ENCODE results near the gene TMTC1. TPM values are rescaled to one million over a fixed set of nuclear protein-coding genes. Genes with fewer than 3 reads are reported as not detected.

TMTC1 gene
- total and polyA plus RNA-seq, 9 of the 15 experiments (the other 6 are each of a cell fraction or from before 2014, with no cell fraction given), result under 0.01 to 0.18 (median 0.06) TPM; not detected in 2

GRCh38 chr12:29737644-29738043, 46.1 kb downstream of the TMTC1 start:
- WGBS (ENCODE audit: insufficient coverage, low coverage, missing lambda C conversion rate), result 0% methylated on average over 4 of the region's 4 CpGs
- TF ChIP-seq ZNF232 (CRISPR knock-in tag; IDR thresholded peaks at IDR 0.05) (no peak), CTCF (IDR thresholded peaks at IDR 0.05 in 2 of 3, conservative IDR thresholded peaks at IDR 0.05 in 1 of 3; ENCODE audit: insufficient read depth in 2 of 3, low read depth in 1 of 3, low read length in 3 of 3) (no peak), MAFK (IDR thresholded peaks at IDR 0.05; ENCODE audit: low read length) (no peak), ZNF408 (CRISPR knock-in tag; IDR thresholded peaks at IDR 0.05; ENCODE audit: low read depth) (no peak), SRSF7 (optimal IDR thresholded peaks at IDR 0.05; ENCODE audit: low read depth, low read length) (no peak), RFX7 (CRISPR knock-in tag; IDR thresholded peaks at IDR 0.05) (no peak), ZNF764 (CRISPR knock-in tag; IDR thresholded peaks at IDR 0.05; ENCODE audit: low read depth) (no peak), DNMT1 (IDR thresholded peaks at IDR 0.05) (no peak), ETV5 (CRISPR knock-in tag; IDR thresholded peaks at IDR 0.05; ENCODE audit: low read depth) (no peak), CHAMP1 (IDR thresholded peaks at IDR 0.05) (no peak), ARID2 (IDR thresholded peaks at IDR 0.05) (no peak), SAP30 (IDR thresholded peaks at IDR 0.05; ENCODE audit: borderline replicate concordance, insufficient read depth, low read depth, low read length, poor library complexity, severe bottlenecking) (no peak), MECOM (CRISPR knock-in tag; IDR thresholded peaks at IDR 0.05) (no peak), KDM5B (IDR thresholded peaks at IDR 0.05; ENCODE audit: insufficient replicate concordance, low read depth, low read length) (no peak), ZKSCAN1 (IDR thresholded peaks at IDR 0.05; ENCODE audit: low read depth, low read length) (no peak), SNIP1 (IDR thresholded peaks at IDR 0.05; ENCODE audit: low read depth) (no peak)
- DNase-seq (ENCODE audit: extremely low read depth in 1 of 4, low spot score in 3 of 4), result no peak
- Histone ChIP-seq H3K27me3 (ENCODE audit: control insufficient read depth in 2 of 2, insufficient read depth in 2 of 2, low read length in 2 of 2) (no peaks in the 10 kb centered on the region; a peak in 2 of 5 replicates), H3K9me1 (ENCODE audit: control insufficient read depth, insufficient read depth, low read length) (no peaks in the 10 kb centered on the region), H3K79me2 (ENCODE audit: control insufficient read depth, insufficient read depth, low read length) (no peaks in the 10 kb centered on the region), H3K4me3 (no peak overlapping the region), H3K36me3 (ENCODE audit: control insufficient read depth, insufficient read depth, low read length) (no peaks in the 10 kb centered on the region), H4K20me1 (replicated peaks; ENCODE audit: control insufficient read depth, insufficient read depth, low read length) (no peaks in the 10 kb centered on the region), H3K27ac (ENCODE audit: extremely low read depth, low read depth, low read length) (no peak overlapping the region), H3K9me3 (replicated peaks; ENCODE audit: control insufficient read depth, insufficient read depth, low read depth, low read length) (no peaks in the 10 kb centered on the region; the same call in 1 of the 2 replicates), H3K4me2 (ENCODE audit: insufficient read depth, low read length) (no peak overlapping the region), H3K4me1 (replicated peaks in 1 of 2; ENCODE audit: control insufficient read depth in 2 of 2, insufficient read depth in 2 of 2, low read length in 2 of 2) (no peaks in the 10 kb centered on the region), H2AFZ (ENCODE audit: low read depth, low read length) (no peak overlapping the region), H3K9ac (ENCODE audit: insufficient read depth in 1 of 2, low read depth in 2 of 2, low read length in 2 of 2) (no peak overlapping the region)
- no peak for FAIRE-seq
- no TSS peak for BruUV-seq (replicated peaks)
- ChIA-PET POLR2A (no interaction called here), CTCF (ENCODE audit: low intra/inter-chr PET ratio) (no interaction called here)
- in situ Hi-C loops (cut with MboI), result no loop called here
- intact Hi-C loops (cut with micrococcal nuclease), result no loop called here
- ATAC-seq, result no peak

Data from K562 (cell line).